Stimulated activated CD8-positive, alpha-beta memory T cell treated with anti-CD3 and anti-CD28 coated beads, Interleukin-15, amount 100 ng/mL, for 48 hours (primary cell): ENCODE measurements around the gene SLC12A7.
"Not testable (repeated sequence)": the region's sequence is repeated elsewhere in the genome, so short reads cannot be mapped to it uniquely, and the experiment has no call there.

Source experiments
- DNase-seq, 2 donors: peaks; one replicate each; pipeline ENCODE4 v3.0.0-alpha.2; 2020; ENCODE audit warnings: low read depth in 2 of 2

SLC12A7 gene

GRCh38 chr5:1035421-1036405 is 76.2 kb downstream of the SLC12A7 start:
- no peak for DNase-seq

- DNase-seq: no peak
Observed at GRCh38 chr5:1034986-1035385, 76.9 kb downstream of the SLC12A7 start.

GRCh38 chr5:1034421-1034905 is 77.4 kb downstream of the SLC12A7 start:
- DNase-seq: no peak

- no peak for DNase-seq
Observed at GRCh38 chr5:1033606-1034420, 78.0 kb downstream of the SLC12A7 start.

GRCh38 chr5:1033178-1033577 is 78.7 kb downstream of the SLC12A7 start:
- no peak for DNase-seq

GRCh38 chr5:1032551-1033027 is 79.3 kb downstream of the SLC12A7 start:
- no peak for DNase-seq

- DNase-seq: no peak
Observed at GRCh38 chr5:1032011-1032410, 79.9 kb downstream of the SLC12A7 start.

GRCh38 chr5:1031306-1031959 is 80.4 kb downstream of the SLC12A7 start:
- DNase-seq: no peak

- DNase-seq: no peak
Observed at GRCh38 chr5:1030801-1031271, 81.0 kb downstream of the SLC12A7 start.

GRCh38 chr5:1029945-1030625 is 81.8 kb downstream of the SLC12A7 start:
- DNase-seq: no peak

- DNase-seq: no peak
Observed at GRCh38 chr5:1029282-1029944, 82.5 kb downstream of the SLC12A7 start.

GRCh38 chr5:1028481-1029281 is 83.2 kb downstream of the SLC12A7 start:
- no peak for DNase-seq

- DNase-seq: no peak
Observed at GRCh38 chr5:1027631-1028441, 84.0 kb downstream of the SLC12A7 start.

- no peak for DNase-seq
Observed at GRCh38 chr5:1026700-1027621, 84.9 kb downstream of the SLC12A7 start.

GRCh38 chr5:1021969-1022336 is 89.9 kb downstream of the SLC12A7 start:
- DNase-seq: not testable (repeated sequence)

- DNase-seq: no peak
Observed at GRCh38 chr5:1021136-1021968, 90.5 kb downstream of the SLC12A7 start.

- DNase-seq: no peak
Observed at GRCh38 chr5:1020452-1020961, 91.4 kb downstream of the SLC12A7 start.
